ENCODE measurements around the gene LDLRAD3.
A peak's percentile ranks its signal among the peaks of the same experiment; 100 is the strongest.

LDLRAD3 gene

DNA sequence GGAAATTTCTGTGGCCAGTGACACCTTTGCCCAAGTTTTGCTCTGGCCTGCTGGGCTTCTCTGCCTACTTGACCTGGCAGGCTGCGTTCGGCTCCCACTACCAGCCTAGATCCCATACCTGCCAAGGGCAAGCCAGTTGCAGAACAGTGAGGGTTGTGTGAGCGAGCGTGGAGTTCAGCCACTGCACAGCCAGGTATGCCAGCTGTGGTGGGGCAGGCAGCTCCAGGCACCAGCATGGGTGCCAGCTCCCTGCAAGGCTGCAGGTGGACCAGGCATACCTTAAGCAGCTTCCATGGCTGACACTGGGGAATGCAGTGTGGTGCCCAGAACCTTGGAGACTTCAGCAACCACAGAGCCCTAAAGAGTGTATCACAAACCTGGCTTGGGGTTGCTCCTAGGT lies 133.5 kb downstream of the LDLRAD3 start:
- DNase-seq (ENCODE audit: low read depth): no peak

GRCh38 chr11:36077886-36078685 lies 134.2 kb downstream of the LDLRAD3 start:
- DNase-seq (ENCODE audit: low read depth): no peak

- DNase-seq (ENCODE audit: low read depth): no peak
Measured at GRCh38 chr11:36078686-36079055, 134.8 kb downstream of the LDLRAD3 start.

DNA sequence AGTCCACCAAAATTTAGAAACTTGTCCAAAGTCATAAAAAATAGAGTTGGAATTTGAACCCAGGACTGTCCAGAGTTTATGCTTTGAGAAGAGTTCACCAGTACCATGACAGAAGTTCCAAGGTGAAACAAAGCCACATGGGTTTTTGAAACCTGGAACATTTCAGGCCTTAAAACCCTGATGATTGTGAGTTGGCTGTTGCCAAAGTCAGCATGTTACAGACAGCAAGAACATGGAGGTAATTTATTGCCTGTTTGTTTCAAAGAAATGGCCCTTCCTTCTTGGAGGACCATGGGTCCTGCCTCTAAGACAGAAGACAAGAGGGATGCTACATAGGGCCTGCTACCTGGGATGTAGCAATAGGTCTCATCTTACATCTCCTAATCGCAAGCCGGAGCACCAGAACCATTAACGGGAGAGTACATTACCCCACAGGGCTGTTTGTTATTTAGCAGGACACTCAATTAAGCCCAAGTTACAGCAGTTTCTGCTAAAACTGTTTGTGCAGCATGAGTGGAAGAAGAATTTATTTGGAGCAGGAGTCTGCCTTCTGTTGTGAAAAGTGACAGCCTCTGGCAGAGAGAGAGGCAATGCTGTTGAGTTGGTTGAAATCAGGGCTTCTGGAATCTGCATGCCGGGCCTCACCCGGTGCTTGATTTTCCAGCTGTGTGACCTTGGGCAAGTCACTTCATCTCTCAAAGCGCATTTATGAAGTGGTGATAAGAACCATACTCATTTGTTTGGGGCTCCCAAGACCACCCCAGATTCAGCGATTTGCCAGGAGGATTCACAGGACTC lies 136.2 kb downstream of the LDLRAD3 start:
- no peak for DNase-seq (ENCODE audit: low read depth)

GRCh38 chr11:36081274-36081945 lies 137.5 kb downstream of the LDLRAD3 start:
- no peak for DNase-seq (ENCODE audit: low read depth)

DNA sequence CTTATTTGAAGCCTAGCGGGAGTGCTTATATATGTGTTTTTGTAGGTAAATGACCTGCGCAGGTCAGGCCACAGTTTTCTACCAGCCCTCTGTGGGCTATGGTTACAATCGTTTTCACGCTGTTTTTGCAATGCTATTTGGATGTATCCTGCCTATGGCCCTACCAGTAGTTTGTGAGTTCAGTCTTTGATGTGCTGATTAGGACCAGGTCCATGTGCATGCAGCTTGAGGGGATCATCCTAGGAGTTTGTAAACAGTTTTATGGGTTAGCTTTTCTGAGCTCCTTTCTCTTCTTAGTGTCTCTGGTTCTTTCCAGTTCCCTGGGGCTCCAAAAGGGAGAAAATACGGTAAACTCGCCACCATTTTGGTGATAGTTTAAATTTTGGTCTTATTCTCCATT lies 142.5 kb downstream of the LDLRAD3 start:
- DNase-seq (ENCODE audit: low read depth): no peak

- DNase-seq (ENCODE audit: low read depth): no peak
Measured at GRCh38 chr11:36088266-36088972, 144.6 kb downstream of the LDLRAD3 start.

DNA sequence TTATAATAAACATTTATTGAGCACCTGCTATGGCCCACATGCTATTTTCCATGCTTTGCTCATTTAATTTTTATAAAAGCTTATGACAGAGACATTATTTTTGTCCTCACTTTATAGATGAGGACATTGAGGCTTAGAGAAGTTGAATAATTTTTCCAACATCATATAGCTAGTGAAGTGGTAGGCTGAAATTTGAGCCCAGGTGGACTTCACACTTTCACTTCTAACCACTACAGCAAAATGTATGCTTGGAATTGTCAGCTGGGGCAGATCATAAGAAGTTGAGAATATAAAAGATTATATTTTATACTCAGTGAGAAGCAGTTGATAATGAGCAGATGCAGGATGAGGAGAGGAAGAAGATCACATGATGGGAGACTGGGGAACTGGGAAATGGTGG lies 146.1 kb downstream of the LDLRAD3 start:
- no peak for DNase-seq (ENCODE audit: low read depth)

DNA sequence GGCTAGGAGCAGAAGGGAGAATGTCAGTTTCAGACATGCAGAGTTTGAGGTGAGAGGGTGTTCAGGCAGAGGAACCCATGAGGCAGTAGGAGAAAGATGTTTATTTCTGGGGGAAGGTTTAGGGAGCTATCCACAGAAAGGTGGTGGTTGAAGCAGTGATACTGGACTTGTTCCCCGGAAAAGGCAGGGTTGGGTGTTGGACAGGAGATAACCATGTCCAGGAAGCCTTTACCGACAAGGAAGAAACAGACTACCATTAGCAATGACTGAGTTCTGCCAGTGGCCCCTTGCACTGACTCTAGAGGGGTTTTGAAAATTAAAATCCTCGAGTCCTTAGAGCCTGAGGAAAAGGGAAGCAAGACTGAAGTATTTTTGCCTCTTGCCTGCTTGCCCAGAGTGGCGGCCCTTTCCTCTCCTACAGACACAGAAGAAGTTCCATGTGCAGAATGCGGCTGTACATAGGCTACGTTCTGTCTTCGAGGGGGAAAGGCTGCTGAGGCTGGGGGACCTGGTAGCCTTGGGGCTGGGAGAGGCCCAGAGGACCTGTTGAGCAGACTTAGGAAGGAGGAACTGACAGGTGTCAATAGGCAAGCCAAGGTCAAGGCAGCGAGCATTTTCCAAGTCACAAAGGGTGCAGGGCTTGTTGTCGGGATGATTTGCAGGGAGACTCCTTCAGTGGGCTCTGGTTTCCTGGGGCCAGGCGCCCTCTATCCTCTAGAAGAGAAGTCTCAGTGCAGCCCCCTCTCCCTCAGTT lies 146.7 kb downstream of the LDLRAD3 start:
- DNase-seq (ENCODE audit: low read depth): no peak

DNA sequence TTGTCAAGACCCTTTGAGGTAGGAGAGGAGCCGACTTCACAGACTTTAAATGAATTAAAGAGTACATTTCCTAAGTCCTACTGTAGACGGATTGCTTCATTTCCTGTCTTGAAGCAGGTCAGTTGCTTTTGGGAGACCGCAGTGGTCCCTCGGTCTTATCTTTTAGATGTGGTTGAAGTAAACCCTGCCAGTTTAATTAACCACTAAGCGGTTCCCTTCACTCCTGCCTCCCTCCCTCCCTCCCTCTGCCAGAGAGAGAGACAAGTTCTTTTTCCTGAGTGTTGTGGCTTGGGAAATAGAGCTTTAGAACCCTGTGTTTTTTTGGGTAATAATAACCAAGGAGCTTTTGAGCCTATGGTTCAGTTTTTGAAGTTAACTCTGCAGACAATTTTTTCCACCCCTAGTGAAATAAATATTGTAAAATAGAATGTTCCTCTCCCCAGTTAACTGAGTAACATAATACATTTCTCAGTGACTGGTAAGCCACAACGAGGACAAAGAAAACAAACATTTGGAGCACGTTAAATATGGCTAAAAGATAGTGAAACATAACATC lies 147.5 kb downstream of the LDLRAD3 start:
- DNase-seq (ENCODE audit: low read depth): no peak

- DNase-seq (ENCODE audit: low read depth): no peak
Measured at GRCh38 chr11:36092314-36093030, 148.6 kb downstream of the LDLRAD3 start.

DNA sequence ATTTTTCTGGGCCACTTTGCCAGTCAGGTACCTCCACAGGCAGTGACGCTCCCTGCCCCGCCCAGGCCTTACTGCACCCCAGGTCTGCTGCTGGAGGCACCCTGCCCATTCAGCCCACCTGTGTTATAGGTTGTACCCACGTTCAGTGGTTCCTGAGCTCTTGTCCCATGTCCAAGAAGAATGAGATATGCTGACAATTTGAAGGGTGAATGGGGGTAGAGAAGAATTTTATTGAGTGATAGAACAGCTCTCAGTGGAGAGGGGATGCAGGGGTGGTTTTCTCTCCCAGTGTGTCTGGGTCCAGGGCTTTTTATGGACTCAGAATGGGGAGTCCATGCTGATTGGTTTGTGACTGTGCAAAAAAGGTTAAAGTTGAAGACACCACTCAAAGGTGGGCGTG lies 149.7 kb downstream of the LDLRAD3 start:
- DNase-seq (ENCODE audit: low read depth): no peak

DNA sequence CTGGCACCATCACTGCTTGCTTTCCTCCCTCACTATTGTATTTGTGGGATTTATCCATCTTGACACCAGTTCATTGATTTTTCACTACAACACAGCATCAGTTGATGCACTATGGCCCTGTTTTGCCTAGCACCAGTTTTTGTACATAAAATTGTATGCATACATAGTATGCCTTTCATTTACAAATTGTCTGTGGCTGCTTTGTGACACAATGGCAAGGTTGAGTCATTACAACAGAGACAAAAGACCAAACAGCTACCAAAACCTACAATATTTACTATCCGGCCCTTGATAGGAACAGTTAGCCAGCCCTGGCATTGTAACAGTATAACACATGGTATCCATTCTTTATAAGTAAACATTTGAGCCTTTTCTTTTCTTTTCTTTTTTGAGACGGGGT lies 150.3 kb downstream of the LDLRAD3 start:
- DNase-seq (ENCODE audit: low read depth): no peak

GRCh38 chr11:36095716-36096115 lies 151.9 kb downstream of the LDLRAD3 start:
- peak; percentile 42 for DNase-seq (ENCODE audit: low read depth)

GRCh38 chr11:36097219-36097650 lies 153.4 kb downstream of the LDLRAD3 start:
- DNase-seq (ENCODE audit: low read depth): no peak

- DNase-seq (ENCODE audit: low read depth): no peak
Measured at GRCh38 chr11:36098087-36098486, 154.2 kb downstream of the LDLRAD3 start.

DNA sequence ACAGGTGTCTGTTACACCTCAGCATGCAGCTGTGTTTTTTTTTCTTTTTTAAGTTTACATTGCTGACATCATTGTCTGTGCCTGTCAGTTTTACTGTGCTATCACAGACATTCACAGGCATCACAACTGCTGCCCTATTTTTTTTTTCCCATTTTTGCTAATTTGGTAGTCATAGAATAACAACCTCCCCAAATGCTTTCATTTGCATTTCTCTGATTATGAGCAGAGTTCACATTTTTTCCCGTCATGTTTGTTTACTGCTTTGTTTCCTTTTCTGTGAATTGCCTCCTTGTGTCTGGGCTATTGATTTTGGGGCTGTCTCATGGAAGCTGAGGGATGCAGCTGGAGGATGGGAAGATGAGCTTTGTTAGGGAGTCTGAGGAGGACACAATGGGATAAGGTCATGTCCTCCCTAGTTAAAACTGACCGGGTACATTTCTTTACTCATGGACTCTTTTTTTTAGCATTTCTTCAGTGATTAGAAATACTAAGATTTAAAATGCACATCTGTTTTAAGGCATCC lies 155.1 kb downstream of the LDLRAD3 start:
- no peak for DNase-seq (ENCODE audit: low read depth)

GRCh38 chr11:36101466-36101865 lies 157.6 kb downstream of the LDLRAD3 start:
- DNase-seq (ENCODE audit: low read depth): no peak

- no peak for DNase-seq (ENCODE audit: low read depth)
Measured at GRCh38 chr11:36102868-36103267, 159.0 kb downstream of the LDLRAD3 start.

DNA sequence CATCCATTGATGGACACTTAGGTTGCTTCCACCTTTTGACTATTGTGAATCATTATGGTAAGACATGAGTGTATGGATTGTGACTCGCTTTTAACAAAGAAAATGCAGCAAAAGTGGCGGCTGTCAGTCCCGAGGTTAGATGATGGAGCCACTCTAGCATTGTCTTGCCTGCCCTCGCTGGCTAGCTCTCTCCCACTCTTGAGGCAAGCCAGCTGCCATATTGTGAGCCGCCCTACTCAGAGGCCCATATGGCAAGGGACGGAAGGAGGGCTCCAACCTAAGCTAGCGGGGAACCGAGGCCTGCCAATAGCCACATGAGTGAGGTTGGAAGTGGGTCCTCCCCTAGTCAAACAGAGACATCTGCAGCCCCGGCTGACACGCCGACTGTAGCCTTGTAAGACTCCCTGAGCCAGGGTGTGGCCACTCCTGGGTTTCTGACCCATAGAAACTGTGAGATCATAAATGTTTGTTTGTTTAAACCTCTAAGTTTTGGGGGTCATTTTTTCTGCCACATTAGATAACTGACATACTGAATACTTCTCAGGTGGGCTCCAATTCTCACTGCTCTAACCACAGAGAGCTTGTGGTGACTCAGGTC lies 160.2 kb downstream of the LDLRAD3 start:
- DNase-seq (ENCODE audit: low read depth): no peak
